Kidney glomerular epithelial cell (primary cell): Measurements from ENCODE around the gene SMARCA2.

Experiments used
- DNase-seq: peaks from one replicate; lab custom pipeline; 2025; lab: John Stamatoyannopoulos, UW

SMARCA2 gene

DNA sequence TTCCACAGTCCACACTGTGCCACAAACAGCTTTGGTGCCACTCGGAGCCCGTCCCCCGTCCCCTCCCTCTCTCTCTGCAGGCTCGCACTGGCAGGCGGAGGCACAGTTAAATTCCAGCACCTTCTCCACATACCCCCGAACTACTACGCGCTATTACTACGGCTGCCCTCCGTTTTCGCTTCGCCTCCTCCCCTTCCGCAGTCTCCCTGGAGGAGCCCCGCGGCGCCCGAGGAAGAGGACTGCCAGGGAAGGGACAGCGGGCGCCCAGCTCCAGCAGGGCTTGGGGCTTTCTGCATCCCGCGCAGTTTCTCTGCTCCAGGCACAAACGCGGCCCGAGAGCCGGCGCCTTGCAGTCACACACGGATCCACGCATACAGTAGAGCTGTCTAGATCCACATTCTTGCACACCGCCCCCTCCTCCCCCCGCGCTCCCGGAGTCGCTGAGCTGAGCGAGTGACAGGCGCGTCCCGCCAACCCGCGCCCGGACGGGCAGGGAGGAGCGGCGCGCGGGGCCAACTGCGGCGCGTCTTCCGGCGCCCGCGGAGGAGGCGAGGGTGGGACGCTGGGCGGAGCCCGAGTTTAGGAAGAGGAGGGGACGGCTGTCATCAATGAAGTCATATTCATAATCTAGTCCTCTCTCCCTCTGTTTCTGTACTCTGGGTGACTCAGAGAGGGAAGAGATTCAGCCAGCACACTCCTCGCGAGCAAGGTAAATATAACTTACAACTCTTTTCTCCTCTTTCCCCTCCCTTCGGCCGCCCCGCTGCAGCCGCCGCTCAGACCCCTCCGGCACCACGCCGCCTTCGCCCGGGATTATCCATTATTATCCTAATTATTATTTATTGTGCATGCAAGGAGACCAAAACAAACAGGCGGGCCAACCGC lies at the start of gene SMARCA2:
SMARCA2 (plus strand) TSS at position 652 of the 885 bp plus-strand sequence. CDS start 13,676 bp downstream, outside the sequence.
- DNase-seq, result peak; percentile 97

DNA sequence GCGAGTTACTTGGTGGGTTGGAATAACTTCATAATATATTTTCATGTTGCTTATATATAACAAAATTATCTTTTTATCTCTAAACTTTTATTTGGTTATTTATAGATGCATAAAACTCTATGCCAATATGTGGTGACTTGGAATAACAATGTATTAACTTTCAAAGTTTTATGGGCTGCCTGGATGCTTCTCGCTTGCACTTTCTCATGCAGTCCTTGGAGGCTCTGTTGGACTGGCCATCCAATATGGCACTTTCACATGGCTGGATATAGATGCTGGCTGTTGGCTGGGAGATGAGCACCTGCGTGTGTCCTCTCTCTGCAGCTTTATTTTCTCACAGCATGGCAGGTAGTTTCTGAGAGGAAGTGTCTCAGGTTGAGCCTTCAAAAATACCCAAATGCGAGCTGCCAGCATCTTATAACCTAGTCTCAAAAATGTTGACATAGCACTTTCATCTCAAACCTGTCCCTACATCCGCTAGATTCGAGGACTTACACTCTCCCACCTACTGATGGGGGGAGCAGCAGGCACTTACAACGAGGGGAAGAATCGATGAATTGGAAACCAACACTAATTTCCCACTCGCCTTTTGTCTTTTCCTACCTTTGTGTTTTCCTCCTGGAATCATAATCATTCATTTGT lies 48.3 kb upstream of the SMARCA2 start:
- no peak for DNase-seq

DNA sequence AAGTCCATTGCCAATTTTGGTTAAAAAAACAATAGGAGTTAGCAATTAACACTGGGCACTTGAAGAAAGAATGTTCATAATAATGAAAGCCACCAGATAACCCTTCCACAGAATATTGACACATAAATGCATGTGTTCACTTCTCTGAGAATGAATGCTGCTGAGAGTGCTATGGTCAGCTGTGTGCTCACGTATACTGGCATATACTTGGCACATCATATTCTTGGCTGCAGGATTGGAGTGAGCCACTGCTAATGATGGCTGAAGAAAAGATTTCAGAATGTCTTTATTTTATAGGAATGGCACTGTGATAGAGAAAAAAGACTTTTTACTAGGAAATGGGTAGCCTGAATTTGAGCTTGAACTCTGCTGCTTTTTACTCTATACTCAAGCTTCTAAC lies 46.0 kb upstream of the SMARCA2 start:
- DNase-seq, result no peak

DNA sequence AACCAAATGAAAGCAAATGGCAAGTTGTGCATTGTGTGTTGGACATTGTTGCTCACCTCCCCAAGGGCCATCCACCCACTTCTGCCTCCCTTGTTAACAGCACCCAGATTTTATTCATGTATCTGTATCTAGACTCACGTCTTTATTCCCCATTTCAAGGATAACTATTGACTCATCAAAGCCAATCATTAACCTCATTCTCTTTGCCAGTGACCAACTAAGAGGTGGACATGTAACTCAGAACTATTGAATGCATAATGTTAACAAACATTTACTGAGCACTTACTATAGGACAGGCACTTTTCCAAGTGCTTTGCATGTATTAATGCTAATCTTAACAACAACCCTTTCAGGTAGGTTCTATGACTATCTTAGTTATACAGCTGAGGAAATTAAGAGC lies 45.2 kb upstream of the SMARCA2 start:
- no peak for DNase-seq

DNA sequence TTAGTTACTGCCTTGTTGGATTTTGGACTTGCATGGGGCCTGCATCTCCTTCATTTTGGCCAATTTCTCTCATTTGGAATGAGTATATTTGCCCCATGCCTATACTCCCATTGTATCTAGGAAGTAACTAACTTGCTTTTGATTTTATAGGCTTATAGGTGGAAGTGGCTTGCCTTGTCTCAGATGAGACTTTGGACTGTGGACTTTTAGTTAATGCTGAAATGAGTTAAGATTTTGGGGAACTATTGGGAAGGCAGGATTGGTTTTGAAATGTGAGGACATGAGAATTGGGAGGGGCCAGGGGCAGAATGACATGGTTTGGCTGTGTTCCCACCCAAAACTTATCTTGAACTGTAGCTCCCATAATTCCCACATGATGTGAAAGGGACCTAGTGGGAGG lies 42.5 kb upstream of the SMARCA2 start:
- no peak for DNase-seq

DNA sequence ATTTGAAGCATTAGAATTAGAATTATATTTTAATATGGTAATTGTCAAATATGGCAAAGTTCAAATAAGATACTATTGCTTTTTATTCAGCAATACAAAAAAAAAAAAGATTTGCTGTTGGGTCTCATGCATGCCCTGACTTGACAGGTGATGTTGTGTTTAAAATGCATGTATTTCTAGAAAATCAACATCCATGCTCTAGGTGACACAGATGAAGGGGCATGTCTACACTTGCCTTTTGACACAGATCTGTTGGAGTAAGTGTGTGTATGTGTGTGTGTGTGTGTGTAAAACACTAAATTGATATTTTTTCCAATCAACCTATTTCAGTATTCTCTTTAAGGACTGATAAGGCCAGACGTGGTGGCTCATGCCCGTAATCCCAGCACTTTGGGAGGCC lies 38.1 kb upstream of the SMARCA2 start:
- no peak for DNase-seq

DNA sequence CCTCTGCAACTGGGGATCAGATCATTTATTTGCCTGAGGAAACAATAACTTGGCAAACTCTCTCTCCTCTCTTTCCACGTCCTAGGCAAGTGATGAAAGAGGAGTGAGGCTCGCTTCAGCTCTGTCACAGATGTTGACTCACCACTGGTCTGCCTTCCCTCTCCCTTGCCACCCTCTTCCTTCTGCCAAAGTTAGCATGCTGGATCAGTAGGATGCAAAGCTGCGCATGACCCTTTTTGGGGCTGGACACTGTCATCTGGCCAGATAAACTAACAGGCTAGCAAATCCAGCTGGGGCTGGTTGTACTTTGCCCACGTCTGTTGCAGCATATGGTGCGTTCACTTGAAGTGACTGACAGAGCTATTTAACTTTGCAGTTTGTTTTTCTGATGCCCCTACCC lies 36.2 kb upstream of the SMARCA2 start:
- DNase-seq, result no peak

DNA sequence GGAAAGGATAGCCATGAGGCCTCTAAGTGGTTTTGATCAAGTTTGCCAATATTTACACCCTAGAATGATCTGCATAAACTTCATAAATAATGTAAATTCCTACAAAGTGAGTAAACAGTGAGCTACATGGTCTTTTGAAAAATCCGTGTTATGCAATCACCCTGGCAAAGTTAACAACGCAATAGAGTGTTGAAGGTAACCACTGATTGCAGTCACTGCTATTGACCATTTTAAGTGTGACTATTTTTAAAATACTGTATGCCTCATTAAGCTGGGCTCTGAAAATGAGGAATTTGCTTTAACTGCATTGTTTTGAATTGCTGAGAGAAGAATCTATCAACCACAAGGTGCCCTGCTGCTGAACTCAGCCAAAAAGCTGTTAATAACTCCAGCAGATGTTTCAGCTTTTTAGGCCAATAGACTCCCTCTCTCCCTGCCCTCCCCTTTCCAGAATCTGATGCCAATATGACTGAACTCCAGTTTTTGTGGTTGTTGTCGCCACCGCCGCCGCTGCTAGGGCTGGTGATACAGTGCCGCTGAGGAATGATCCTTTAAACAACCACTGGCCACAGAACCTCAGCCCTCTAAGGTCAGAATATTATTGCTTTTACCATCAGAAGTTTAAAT lies 35.3 kb upstream of the SMARCA2 start:
- peak; percentile 83 for DNase-seq

DNA sequence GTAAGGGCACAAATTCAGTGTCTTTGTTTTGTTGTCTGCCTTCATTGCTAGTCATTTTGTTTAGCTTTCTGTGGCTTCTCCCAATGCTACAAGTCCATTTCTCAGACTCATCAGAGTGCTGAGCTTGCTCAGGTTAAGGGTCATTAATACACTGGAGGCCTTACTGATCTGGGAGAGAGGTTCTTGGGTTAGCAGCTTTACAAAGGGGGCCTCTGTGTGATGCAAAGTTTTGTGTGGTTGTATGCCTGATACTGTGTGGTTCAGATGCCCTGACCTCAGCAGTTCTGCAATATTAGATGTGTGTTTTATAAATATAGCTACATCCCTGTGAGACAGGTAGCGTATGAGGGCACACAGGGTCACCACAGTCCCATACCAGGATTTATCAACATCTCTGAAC lies 34.8 kb upstream of the SMARCA2 start:
- DNase-seq, result no peak

DNA sequence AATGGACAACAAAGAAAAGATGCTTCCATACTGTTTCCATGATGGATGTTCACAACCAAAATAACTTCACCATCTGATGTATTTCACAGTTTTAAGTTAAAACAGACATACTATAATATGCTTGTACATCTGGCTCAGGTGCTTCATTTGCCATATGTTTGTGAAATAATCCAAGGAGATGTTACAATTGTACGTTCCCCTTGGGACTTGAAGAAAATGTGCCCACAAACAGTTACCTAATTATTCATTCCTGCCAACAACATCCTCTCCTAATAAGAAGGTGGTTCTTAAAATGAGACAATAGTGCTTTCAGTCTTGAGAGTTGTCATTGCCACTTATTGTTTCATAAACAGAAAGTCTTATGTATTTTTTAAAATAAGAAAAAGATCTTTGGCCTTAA lies 33.1 kb upstream of the SMARCA2 start:
- DNase-seq, result no peak

DNA sequence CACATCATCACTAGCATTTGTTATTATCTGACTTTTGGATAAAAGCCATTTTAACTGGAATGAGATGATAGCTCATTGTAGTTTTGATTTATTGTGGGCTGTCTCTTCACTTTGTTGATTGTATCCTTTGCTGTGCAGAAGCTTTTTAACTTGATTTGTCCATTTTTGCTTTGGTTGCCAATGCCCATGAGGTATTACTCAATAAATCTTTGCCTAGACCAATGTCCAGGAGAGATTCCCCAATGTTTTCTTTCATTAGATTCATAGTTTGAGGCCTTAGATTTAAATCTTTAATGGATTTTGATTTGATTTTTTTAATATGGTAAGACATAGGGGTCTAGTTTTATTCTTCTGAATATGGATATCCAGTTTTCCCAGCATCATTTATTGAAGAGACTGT lies 28.8 kb upstream of the SMARCA2 start:
- no peak for DNase-seq

DNA sequence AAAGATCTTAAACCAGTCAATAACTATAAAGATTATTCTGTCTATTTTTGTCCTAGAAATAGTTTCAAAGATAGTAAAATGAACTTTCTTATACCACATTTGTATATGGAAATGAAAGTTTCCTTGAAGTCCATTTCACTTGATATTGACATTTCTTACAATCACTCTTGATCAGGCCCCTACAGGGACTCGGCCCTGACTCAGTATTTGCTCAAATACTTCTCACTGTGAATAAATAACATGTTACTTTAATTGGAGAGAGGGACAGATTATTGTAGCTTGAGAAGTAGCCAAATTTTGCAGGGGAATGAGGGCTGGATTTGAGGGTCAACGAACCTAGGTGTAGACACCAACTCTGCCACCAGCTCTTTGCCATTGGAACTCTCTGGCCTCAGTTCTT lies 25.6 kb upstream of the SMARCA2 start:
- no peak for DNase-seq

DNA sequence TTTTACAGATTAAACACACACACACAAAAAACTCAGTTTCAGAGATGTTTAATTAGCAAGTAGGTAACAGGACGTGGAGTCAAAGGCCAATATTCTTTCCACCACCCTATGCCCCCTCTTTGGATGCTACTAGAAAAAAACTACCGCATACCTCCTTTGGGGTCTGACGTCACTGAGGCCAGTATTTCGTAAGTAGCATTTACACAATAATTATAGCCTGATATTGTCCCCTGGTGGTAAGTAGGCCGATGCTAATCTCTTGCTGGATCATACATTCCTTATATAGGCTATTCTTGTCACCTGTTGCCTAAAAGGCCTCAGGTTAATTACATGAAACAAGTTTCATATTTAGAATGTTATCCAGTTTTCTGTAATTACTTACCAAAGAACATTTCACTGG lies 21.0 kb upstream of the SMARCA2 start:
- no peak for DNase-seq

DNA sequence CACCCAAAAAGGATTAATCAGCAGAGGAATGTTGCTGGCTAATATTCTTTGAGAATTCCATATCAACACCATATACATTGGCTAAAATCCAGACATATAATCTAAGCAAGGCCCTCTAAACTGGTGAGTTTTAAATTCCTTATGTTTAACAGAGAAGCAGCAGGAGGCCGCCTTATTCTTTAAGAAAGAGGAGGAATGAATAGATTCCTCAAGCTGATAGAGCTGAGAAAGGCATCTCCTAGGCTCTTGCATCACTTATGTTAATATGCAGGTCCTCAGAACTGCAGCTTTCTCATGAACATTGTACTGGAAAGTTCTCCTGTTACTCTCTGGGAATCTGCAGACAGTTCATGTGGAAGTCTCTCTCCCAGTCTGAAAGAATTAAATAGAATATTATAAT lies 20.1 kb upstream of the SMARCA2 start:
- no peak for DNase-seq

DNA sequence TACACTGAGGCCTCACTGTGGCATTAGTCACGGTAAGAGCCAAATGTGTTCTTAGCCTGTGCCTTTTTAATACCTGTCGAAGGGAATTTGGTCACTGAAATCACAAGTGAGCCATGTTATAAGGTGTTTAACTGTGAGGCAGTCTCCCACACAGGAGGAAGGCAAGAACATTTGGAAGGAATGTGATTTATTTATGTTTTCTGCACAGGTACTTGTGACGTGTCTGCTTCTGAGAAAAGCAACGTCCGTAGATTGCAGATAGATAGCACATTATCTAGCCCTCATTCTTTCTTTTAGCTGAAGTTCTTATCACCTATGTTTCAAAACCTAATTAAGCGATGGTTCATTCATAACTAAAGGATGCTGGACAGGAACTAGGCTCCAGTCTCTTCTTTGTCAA lies 19.0 kb upstream of the SMARCA2 start:
- no peak for DNase-seq

DNA sequence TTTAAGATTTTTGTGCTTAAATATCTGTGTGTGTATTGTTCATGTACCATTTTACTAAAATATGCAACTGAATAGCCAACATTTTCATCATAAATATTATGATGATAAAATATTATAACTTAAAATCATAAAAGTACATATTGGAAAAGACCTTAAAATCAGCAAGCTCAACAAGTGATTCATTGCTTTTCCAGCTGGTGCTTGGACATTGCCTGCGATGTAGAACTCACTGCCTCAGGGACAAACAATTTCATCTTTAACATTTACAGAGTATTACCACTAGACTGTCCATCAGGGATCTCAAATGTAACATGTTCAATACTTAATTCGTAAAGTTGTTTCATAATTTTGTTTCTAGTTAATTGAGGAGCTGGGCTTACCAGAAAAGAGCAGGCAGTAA lies 17.5 kb upstream of the SMARCA2 start:
- no peak for DNase-seq

DNA sequence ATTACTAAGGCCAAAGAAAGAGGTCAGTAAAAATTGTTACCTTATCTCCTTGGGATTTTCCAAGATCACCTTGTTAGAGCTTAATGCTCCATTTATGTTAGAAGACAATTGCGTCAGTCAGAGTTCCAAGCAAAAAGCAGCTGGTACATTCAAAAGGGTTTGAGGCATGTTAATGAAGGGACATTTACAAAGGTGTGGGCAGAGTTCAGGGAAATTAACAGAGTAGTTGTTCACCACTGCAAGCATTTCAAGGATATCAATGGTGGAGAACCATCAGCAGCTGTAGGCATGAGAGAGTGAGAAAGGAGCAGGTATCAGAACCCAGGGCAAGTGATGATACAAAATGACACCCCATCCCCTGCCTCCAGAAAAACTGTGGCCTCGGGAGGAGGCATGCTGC lies 17.0 kb upstream of the SMARCA2 start:
- no peak for DNase-seq

DNA sequence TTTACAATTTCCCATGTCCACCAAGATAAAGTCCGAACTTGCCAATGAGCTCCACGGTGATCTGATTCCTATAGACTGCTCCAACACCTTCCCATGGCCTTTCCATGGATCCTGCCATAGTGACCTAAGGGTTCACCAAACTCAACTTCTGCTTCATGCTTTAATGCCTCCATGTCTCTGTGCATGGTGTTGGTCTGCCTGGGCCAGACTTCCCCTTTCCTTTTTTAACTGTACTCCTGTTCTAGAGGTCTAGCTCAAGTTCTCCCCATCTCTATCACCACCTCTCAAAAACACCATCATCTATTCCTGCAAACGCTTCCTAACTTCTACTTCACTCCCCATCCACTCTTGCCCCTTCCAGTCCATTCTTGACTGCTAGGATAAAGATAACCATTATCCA lies 14.8 kb upstream of the SMARCA2 start:
- no peak for DNase-seq

DNA sequence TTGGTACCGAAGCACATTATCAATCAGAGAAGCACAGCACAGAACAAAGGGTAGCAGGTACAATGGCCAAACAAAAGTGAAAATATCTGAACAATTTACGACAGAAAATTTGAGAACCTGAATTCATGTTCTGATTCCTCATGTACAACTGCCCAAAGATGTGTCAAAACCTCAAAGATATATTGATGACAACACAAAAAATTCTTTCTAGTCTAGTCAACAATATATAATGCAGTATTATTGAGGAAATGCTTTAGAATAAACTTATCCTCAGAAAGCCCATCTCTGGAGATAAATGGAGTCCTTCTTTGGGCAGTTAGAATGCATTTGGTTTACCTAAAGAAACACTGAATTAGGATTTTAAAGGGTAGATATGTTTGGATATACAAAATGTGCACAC lies 6.8 kb upstream of the SMARCA2 start:
- no peak for DNase-seq

DNA sequence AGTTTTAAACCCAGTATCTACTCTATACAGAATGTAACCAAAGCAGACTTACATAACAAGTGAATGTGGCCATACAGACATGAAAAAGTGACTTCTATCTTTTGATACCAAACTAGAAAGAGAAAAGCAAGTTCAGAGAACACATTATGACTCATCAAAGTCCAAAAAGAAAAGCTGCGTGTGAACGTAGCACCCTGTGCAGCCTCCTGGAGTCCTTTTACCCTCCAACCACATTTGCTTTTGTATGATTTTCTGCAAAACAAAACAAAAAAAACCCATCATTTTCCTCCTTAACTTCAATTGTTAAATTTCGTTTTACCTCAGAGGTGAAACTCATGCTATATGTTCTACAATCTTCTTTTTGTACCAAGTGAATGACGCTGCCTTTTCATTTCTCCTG lies 2.8 kb upstream of the SMARCA2 start:
- no peak for DNase-seq

DNA sequence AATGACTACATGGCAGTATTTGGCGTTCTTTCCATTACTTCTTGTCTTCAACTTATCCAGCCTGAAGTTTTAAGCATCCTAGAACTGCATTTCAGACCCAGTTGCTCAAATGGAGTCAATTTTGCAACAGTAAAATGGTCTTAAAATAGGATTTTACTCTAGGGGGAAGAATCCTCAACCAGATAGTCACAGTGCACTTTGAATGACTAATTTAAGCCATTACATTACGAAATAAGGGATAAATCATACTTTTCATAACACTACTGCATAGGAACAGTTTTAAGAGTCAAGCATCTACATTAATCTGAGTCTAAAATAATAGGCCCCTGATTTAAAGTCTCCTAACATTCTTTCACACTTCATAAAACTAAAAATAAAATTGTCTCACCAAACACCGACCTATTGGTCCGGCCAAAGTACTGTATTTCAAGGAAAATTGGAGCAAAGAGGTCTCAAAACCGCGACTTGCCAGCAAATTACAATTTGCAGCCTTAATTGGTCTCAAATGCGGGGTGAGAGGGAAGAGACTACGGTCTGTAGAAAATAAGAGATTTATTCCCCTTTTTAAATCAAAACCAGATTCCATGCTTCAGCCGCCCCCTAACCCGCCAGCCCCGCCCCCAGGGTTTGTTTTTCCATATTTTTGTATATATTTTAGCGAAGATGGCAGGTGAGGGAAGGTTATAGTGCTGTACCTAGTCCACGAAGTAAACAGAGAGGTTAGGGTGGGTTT lies 1.2 kb upstream of the SMARCA2 start:
- DNase-seq, result no peak

DNA sequence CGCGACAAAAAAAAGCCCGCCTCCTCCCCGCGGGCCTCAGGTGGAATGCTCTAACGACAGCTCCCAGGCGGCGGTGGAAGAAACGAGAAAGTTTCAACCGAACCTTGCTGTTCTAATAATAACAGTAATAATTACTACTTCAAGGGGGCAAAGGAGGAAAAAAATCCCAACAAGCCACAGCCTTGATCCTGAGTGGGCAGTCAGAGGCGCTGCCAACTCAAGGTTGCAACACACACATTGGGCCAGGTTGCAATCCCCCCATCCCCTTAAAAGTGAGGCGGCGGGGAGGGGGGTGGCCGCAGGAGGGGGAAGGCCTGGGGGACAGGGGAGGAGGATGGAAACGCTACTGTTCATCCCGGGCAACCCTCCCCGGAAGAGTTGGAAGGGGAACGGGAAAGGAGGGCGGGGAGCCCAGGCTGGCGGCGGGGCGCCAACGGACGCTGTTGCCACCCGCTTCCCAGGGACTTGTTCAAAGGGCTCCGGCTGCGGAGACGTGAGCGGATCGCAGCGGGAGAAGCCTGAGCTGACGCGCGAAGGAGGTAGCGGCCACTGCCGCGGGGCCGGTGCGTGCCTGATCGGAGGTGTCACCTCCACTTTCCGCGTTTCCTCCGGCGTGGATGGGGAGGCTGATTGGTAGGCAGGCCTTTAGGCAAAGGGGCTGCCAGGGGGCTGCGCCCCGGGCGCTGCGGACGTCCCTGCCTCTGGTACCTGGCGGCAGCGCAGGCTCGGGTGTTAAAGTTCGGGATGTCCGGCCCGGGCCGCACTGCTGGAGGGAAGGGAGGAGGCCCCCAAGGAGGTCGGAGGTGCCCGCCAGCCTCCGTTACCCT lies 647 bp downstream of the SMARCA2 start:
- no peak for DNase-seq
